Measurements from ENCODE around the gene MED13L. TPM values are rescaled to one million over a fixed set of nuclear protein-coding genes. Genes with fewer than 3 reads are reported as not detected.

MED13L gene
- total and polyA plus RNA-seq, 2 donors (not counting 3 experiments of a cell fraction or from before 2014, with no cell fraction given) = 27.4 to 93.6 TPM

GRCh38 chr12:116106870-116107269 is 170.6 kb downstream of the MED13L start:
- FAIRE-seq (no peak), DNase-seq (ENCODE audit: low read depth, low spot score) (no peak)
- ChIA-PET POLR2A (no interaction called here), CTCF (interaction anchor here (1.0 kb wide), 1 partner anchor 15 kb away, joined by 3 read pairs; no protein-coding TSS in a partner anchor)
- Histone ChIP-seq H3K9ac (replicated peaks; ENCODE audit: extremely low read depth, insufficient read depth, low read length) (no peak overlapping the region), H3K27me3 (ENCODE audit: control insufficient read depth in 2 of 2, insufficient read depth in 2 of 2, low read length in 2 of 2) (no peaks in the 10 kb centered on the region), H3K4me2 (ENCODE audit: insufficient read depth, low read length) (peak overlapping the region; percentile 35), H4K20me1 (replicated peaks; ENCODE audit: control insufficient read depth, extremely low read depth, insufficient read depth, low read length) (peaks cover 2% of the 10 kb centered on the region), H3K4me1 (ENCODE audit: control insufficient read depth, extremely low read depth, insufficient read depth, low read length) (peaks cover 11% of the 10 kb centered on the region), H3K9me1 (replicated peaks; ENCODE audit: control insufficient read depth, extremely low read depth, insufficient read depth, low read length) (no peaks in the 10 kb centered on the region), H3K4me3 (replicated peaks in 1 of 3; ENCODE audit: insufficient read depth in 1 of 3, low read depth in 1 of 3, low read length in 3 of 3) (no peak overlapping the region), H3K36me3 (ENCODE audit: control insufficient read depth in 2 of 2, extremely low read depth in 1 of 2, insufficient read depth in 2 of 2, low read length in 2 of 2) (no peaks in the 10 kb centered on the region), H3K27ac (ENCODE audit: insufficient read depth, low read depth, low read length) (no peak overlapping the region), H2AFZ (ENCODE audit: low read depth, low read length) (no peak overlapping the region), H3K9me3 (replicated peaks; ENCODE audit: control insufficient read depth, insufficient read depth, low read length) (no peaks in the 10 kb centered on the region), H3K79me2 (ENCODE audit: control insufficient read depth, insufficient read depth, low read length) (peaks cover 13% of the 10 kb centered on the region)
- BruUV-seq (replicated peaks) = no TSS peak
- intact Hi-C loops (cut with micrococcal nuclease) (no loop called here), dilution Hi-C loops (cut with MboI; ENCODE audit: extremely low pct_ligation_motif_present, low sequenced_read_pairs) (no loop called here)
- TF ChIP-seq MYC (IDR thresholded peaks at IDR 0.05; ENCODE audit: low read depth, low read length) (no peak), CTCF (IDR thresholded peaks at IDR 0.05; ENCODE audit: extremely low read depth in 1 of 2, insufficient read depth in 1 of 2, low read depth in 1 of 2, low read length in 2 of 2) (no peak), EZH2 (IDR thresholded peaks at IDR 0.05; ENCODE audit: borderline replicate concordance, low read depth, low read length, severe bottlenecking) (no peak), MAX (IDR thresholded peaks at IDR 0.05; ENCODE audit: insufficient read depth, insufficient read length) (no peak), JUN (IDR thresholded peaks at IDR 0.05; ENCODE audit: borderline replicate concordance, insufficient read depth, insufficient read length, low read depth) (no peak), POLR2AphosphoS5 (IDR thresholded peaks at IDR 0.05; ENCODE audit: insufficient read depth, low read depth, low read length) (no peak), GATA2 (IDR thresholded peaks at IDR 0.05; ENCODE audit: insufficient read depth, insufficient read length, low read depth, low read length) (no peak), FOS (IDR thresholded peaks at IDR 0.05; ENCODE audit: borderline replicate concordance, insufficient read depth, low read length) (no peak), POLR2A (IDR thresholded peaks at IDR 0.05; ENCODE audit: low read depth, low read length) (no peak)
